HG03354 (cell line): ENCODE results near the gene RGS3.

Source experiments
- ATAC-seq: cut with Tn5 transposase; IDR thresholded peaks from one replicate; pipeline ENCODE4 v1.9.1; 2021; ENCODE audit warnings: mild to moderate bottlenecking; ENCODE audit not compliant: unreplicated experiment, poor library complexity, severe bottlenecking

The RGS3 gene

DNA sequence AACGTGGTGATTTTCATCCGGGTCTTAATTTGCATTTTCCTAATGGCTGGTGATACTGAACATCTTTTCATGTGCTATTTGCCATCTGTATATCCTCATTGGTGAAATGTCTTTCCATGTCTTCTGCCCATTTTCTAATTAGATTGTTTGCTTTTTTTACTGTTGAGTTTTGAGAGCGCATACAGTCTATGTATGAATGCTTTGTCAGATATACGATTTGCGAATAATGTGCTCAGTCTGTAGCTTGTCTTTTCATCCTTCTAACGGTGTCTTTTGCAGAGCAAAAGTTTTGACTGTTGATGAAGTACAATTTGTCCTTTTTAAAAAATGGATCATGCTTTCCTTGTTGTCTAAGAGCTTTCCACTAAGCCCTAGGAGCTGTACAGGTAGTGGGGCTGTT, 143.0 kb downstream of the RGS3 start:
- ATAC-seq = no peak

GRCh38 chr9:113608082-113608685, 144.7 kb downstream of the RGS3 start:
- ATAC-seq = no peak

- no peak for ATAC-seq
Observed at GRCh38 chr9:113609562-113610318, 146.2 kb downstream of the RGS3 start.

GRCh38 chr9:113611461-113612215, 148.1 kb downstream of the RGS3 start:
- ATAC-seq = no peak

- no peak for ATAC-seq
Observed at GRCh38 chr9:113612216-113612747, 148.8 kb downstream of the RGS3 start.

GRCh38 chr9:113612828-113613227, 149.3 kb downstream of the RGS3 start:
- ATAC-seq = no peak

DNA sequence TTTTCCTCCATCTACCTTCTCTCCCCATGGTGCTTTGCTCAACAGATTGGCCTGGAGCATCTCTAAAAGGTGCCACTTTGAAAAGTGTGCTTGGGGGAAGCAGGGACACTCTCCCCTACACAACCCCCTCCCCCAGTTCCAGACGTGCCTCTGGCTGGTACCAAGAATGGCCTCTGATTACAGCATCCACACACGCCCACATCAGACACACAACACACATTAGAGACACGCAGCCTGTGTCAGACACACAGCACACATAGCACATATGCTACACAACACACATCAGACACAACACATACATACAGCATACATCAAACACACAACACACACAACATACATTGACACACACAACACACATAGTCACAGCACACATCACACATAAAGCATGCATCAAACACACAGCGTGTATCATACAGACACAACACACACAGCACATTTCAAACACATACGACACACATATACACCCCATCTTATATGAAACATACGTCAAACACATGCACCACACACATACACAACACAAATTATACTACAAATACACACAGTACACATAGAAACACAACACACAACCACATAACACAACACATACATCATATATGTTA, 150.4 kb downstream of the RGS3 start:
- no peak for ATAC-seq

DNA sequence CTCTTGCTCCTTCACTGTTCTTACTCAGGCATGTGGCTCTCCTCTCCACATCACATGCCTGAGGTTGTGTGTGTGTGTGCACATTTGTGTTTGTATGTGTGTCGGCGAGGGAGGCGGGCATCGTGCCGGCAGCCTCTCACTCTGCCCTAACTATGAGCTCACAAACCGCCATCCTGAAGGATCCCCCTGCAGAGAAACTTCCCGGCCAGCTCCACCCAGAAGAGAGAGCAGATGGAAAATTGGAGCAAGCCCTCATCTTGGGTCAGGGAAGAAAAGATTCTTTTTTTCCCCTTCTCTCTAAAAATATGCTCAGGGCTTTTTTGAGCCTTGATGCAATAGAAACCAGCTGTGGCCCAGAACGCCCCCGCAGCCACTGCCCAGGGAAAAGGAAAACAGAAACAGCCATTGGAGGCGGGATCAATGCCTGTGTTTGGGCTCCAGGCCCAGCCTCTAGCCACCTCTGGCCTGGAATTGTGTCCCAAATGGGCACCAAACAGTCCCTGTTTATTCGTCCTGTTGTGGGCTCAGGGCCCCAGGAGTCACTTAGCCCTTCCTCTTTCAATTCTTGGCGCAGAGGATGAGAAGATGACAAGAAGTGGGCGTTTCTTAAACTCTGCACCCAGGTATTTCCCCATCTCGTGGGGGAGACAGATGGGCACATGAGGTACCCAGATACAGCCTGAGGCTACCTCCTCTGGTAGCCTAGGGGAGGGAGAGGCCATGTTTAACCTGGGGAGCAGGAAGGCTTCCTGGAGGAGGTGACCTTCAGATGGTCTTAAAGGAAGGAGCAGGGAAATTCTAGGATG, 151.5 kb downstream of the RGS3 start:
- ATAC-seq = no peak

GRCh38 chr9:113616116-113616515, 152.6 kb downstream of the RGS3 start:
- no peak for ATAC-seq

- ATAC-seq = no peak
Observed at GRCh38 chr9:113616621-113617496, 153.3 kb downstream of the RGS3 start.

GRCh38 chr9:113617550-113617949, 154.0 kb downstream of the RGS3 start:
- ATAC-seq = no peak

DNA sequence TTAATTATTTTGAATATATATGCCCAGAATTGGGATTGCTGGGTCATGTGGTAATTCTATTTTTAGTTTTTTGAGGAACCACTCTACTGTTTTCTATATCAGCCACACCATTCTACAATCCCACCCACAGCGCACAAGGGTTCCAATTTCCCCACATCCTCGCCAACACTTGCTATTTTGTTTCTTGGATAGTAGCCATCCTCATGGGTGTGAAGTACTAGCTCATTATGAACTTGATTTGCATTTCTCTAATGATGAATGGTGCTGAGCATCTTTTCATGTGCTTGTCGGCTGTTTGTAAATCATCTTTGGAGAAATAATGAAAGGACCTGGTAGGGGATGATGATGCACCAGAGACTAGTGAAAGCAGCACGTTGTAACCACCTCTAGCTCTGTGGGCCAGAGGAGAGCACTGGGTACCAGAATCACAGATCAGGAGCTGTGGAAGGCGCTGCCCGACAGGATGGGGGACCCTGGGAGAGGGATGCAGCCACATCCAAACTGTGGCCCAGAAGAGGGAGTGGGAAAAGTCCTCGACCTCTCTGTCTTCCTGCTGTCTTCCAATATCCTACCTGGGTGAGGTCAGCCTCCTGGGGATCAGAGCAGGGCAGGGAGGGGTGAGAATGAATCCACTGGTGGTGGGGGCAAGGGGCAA, 155.4 kb downstream of the RGS3 start:
- ATAC-seq = no peak

GRCh38 chr9:113619491-113620376, 156.2 kb downstream of the RGS3 start:
- ATAC-seq = no peak

GRCh38 chr9:113620377-113621161, 157.0 kb downstream of the RGS3 start:
- ATAC-seq = no peak

- no peak for ATAC-seq
Observed at GRCh38 chr9:113621309-113621791, 157.8 kb downstream of the RGS3 start.

DNA sequence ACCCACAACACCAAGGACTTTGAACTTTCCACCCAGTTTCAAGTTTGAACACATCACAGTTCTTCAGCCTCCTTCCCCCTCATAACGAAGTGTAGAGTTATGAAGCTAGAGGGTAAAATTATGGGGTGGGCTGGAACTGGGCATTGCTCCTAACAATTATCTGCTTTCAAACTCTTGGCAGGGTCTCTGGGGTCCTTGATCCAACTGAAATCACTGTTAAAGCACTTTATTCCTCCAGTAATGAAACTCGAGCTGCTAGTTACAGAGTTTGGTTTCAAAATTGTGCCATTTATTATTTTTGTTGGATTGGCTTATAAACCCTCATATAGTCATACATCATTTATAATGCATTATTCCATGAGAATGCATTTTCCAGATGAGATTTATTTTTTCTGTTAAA, 158.5 kb downstream of the RGS3 start:
- no peak for ATAC-seq
